T-helper 2 cell treated with Interferon-gamma antibody and Interleukin-4, amounts not matched to agents 100 ng/mL and 5 ng/mL, for 36 hours (primary cell): ENCODE data around the gene RGPD8. TPM values are rescaled to one million over a fixed set of nuclear protein-coding genes. Genes with fewer than 3 reads are reported as not detected.

ENCODE experiments used
- intact Hi-C: fragments of 100-400 bp; cut with micrococcal nuclease; formaldehyde crosslinking; loops from one replicate; pipeline ENCODE4 v1.15.1; 2023
- total RNA-seq: library from RNA; stranded (reverse); gene quantifications from 2 replicates; pipeline ENCODE4 v1.2.3, GENCODE V29; 2022

RGPD8 gene
- total RNA-seq, 1 donor from 2014 or later = 7.4 TPM

GRCh38 chr2:112339986-112340385 lies 93.5 kb downstream of the RGPD8 start:
- intact Hi-C loops = no loop called here

DNA sequence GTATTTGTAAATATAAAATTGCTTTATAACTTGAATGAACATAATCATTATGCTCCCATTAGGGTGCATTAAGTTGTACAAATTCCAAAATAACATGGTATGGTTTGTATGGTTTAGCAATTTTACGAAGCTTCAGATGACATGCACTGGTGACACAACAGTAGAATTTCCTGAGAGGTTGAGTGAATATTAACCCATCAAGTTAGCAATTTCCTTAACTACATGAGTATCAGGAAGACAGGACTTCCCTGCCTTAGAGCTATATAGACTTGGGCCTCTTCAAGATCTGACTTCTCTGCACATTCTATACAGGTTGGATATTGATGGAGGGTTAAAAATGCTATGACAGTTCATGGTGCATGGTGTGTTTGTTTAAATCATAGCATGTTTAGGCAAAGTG lies 97.8 kb downstream of the RGPD8 start:
- intact Hi-C loops = no loop called here

- intact Hi-C loops = no loop called here
Observed at GRCh38 chr2:112332123-112332696, 101.2 kb downstream of the RGPD8 start.

DNA sequence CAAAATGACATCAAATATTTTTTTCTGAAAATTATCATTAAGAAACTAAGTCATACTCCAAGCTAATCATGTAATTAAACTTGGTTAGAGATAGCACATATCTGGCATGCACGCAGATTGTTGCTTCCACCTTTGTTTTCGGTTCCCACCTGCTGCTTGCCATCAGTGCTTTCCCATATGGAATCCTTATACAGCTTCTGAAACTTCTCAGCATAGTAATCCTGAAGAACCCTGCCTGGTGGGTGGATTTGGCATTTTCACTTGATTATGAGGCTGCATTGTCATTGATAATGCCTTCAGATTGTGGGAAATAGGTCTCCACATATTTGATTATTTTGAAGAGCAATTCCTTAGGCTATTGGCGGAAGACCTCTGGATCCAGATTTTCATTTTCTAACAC lies 110.5 kb downstream of the RGPD8 start:
- intact Hi-C loops = no loop called here

DNA sequence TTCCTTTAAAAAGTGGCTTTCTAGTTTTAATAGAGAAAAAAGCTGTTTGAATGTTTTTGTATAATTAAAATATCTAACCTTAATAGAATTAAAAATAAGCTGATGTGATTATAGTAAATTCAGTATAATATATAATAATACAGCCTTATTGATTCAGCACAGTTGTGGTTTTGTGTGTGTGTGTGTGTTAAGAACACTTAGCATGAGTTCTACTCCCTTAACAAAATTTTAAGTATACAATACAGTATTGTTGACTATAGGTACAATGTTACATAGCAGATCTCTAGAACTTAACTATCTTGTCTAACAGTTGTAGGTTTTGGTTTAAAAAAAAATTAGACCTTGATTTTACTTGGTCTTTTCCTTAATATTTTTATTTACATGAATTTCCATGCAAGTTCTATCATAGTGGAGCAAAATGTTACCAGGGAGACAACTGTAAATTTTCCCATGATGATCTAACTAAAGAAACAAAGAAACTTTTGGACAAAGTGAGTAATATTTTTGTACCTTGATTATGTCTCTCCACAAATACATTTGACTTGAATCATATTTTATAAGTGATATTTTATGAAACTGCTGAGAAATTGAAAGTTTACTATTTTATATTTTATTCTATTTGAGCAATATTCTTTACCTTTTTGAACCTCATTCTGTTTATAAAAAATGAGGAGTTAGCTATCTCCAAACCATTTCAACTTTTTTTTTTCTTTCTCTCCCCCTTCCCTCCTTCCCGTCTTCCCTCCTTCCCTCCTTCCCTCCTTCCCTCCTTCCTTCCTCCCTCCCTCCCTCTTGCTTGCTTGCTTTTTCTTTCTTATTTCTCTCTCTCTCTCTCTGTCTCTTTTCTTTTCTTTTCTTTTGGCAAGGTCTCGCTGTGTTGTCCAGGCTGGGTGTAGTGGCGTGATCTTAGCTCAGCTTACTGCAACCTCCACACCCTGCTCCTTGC lies 111.8 kb downstream of the RGPD8 start:
- intact Hi-C loops = no loop called here

Other genes starting within 250 kb of the RGPD8 start
- 24.3 and 25.7 TPM in 2 replicates for gene ZC3H8, start 178.6 kb downstream of the RGPD8 start, total RNA-seq
- gene ZC3H6, start 158.0 kb downstream of the RGPD8 start, total RNA-seq = 8.6 and 9.2 TPM in 2 replicates
- 40.7 and 42.3 TPM in 2 replicates for gene TTL, start 48.5 kb upstream of the RGPD8 start, total RNA-seq
- 45.3 and 46.9 TPM in 2 replicates for gene POLR1B, start 108.8 kb upstream of the RGPD8 start, total RNA-seq
- 29.1 and 36.0 TPM in 2 replicates for gene CHCHD5, start 151.0 kb upstream of the RGPD8 start, total RNA-seq
- gene SLC20A1, start 212.3 kb upstream of the RGPD8 start, total RNA-seq = 156 and 161 TPM in 2 replicates